Right cardiac atrium (tissue), 5 donors: ENCODE results near the gene GATAD1. TPM values are rescaled to one million over a fixed set of nuclear protein-coding genes. Genes with fewer than 3 reads are reported as not detected.
"Not testable (repeated sequence)": the region's sequence is repeated elsewhere in the genome, so short reads cannot be mapped to it uniquely, and the experiment has no call there.

Source experiments
- ATAC-seq, 2 donors: fragments of 200-7000 bp; cut with Tn5 transposase; one replicate each; pipeline versions ENCODE4 v1.8.0 to v1.9.1; 2020; ENCODE audit warnings: moderate library complexity in 2 of 2, mild to moderate bottlenecking in 1 of 2
- DNase-seq, 3 donors: peaks; one replicate each; pipeline ENCODE4 v3.0.0-alpha.2; 2020
- H3K27ac ChIP-seq: one replicate; pipeline ENCODE4 v1.5.1; 2013; ENCODE audit warnings: mild to moderate bottlenecking, low read length, control low read depth, moderate library complexity
- H3K27me3 ChIP-seq: one replicate; pipeline ENCODE4 v1.6.1; 2013; ENCODE audit not compliant: control insufficient read depth, insufficient read depth
- H3K4me1 ChIP-seq: one replicate; pipeline ENCODE4 v1.6.1; 2013; ENCODE audit warnings: low read length; ENCODE audit not compliant: control insufficient read depth, insufficient read depth
- H3K4me3 ChIP-seq: one replicate; pipeline ENCODE4 v1.5.1; 2013; ENCODE audit warnings: low read length, control low read depth
- H3K9me3 ChIP-seq: one replicate; pipeline ENCODE4 v1.6.1; 2013; ENCODE audit warnings: low read length; ENCODE audit not compliant: control insufficient read depth
- WGBS: extraction: QIAGEN DNeasy Blood & Tissue Kit; methylation state at CpG from one replicate; pipeline ENCODE4 v1.1.7; 2013; 5-methylcytosine and 5-hydroxymethylcytosine counted together
- intact Hi-C, 4 donors: fragments of 100-400 bp; cut with DNase I; formaldehyde crosslinking; loops; one replicate each; pipeline versions ENCODE4 v1.11.0 to v1.14.0; 2022 to 2023
- polyA plus RNA-seq: library from polyadenylated mRNA; stranded (reverse); fragments of 200-250 nt; gene quantifications from one replicate; pipeline ENCODE4 v1.2.3, GENCODE V29; 2013
- total RNA-seq, 4 donors: library from RNA; stranded (reverse); fragmentation: NEBNext Ultra II Directional; extraction: Animal tissue kit (Norgen Biotek cat#: 25700); gene quantifications; one replicate each; pipeline ENCODE4 v1.2.1, GENCODE V29; 2021
- donor health status: healthy with polysubstance abuse.
- donor health status: DM: no; HTN: yes; CAD: no.
- donor health status: DM: no; HTN: no; CAD: no.
- donor health status: DM: no; HTN: yes; CAD: no; lungs with severe emphysema.
- donor health status: DM: yes; HTN: yes; CAD: no.

The GATAD1 gene
- total and polyA plus RNA-seq, 5 donors: 15.5 to 21.5 (median 18.1) TPM

DNA sequence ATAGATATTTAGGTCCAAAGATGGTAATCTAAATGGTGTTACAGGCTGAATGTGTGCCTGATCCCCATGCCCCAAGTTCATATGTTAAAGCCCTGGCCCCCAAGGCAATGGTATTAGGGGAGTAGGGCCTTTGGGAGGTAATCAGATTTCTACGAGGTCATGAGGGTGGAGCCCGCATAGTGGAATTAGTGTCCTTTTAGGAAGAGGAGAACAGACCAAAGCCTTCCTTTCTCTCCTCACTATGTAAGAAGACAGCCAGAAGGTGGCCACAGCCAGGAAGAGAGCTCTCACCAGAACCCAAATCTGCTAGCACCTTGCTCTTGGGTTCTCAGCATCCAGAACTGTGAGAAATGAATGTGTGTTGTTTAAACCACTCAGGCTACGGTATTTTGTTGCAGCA is 15.3 kb downstream of the GATAD1 start:
- no peaks in the 10 kb centered on the region for H3K27me3 ChIP-seq
- no peaks in the 10 kb centered on the region for H3K9me3 ChIP-seq
- 92% methylated on average over 3 of the region's 3 CpGs for WGBS
- intact Hi-C loops: no loop called here
- ATAC-seq (no peak), DNase-seq (no peak)
- no peaks in the 10 kb centered on the region for H3K4me1 ChIP-seq
- H3K4me3 ChIP-seq: no peak overlapping the region
- no peak overlapping the region for H3K27ac ChIP-seq

DNA sequence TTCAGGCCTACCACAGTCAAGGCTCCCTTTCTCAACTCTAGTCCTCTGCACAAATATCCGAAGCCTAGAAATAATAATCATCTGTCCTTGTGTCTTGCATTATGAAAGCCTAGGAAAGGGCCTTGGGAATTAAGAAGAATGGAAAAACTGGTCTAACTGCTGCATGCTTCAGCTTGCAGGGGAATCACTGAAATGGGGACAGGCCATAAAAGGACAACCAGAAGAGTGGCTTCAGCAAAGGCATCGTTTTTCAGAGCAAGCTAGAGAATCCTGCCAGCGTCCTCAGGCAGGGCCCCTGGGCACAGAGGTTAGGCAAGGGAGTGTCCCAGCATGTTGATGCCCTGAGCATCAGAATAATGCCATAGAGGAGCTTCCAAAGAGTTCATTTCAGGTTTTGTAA is 17.2 kb downstream of the GATAD1 start:
- H3K27ac ChIP-seq: no peak overlapping the region
- H3K9me3 ChIP-seq: no peaks in the 10 kb centered on the region
- no peaks in the 10 kb centered on the region for H3K27me3 ChIP-seq
- ATAC-seq: no peak
- intact Hi-C loops: no loop called here
- DNase-seq: no peak
- WGBS: 81% methylated on average over 3 of the region's 3 CpGs
- H3K4me1 ChIP-seq: no peaks in the 10 kb centered on the region
- H3K4me3 ChIP-seq: no peak overlapping the region

DNA sequence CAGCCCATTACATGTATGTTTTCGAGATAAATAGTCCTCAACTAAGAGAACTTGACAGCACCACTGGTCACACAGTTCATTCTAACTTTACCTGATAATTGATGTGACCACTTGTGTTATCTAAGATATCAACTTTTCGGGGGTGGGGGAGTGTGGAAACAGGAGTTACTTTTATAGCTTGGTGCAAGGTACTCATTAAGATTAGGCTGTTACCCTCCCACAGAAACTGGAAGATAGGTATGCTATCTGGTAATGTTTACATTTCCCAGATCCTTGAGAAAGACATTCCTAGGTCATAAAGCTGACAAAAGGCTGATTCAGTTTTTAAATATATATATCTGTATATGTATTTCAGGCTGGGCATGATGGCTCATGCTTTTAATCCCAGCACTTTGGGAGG is 19.4 kb downstream of the GATAD1 start:
- ATAC-seq (no peak), DNase-seq (no peak)
- H3K9me3 ChIP-seq: no peaks in the 10 kb centered on the region
- H3K4me3 ChIP-seq: no peak overlapping the region
- WGBS: 85% methylated on average over 2 of the region's 2 CpGs
- no peaks in the 10 kb centered on the region for H3K4me1 ChIP-seq
- H3K27me3 ChIP-seq: no peaks in the 10 kb centered on the region
- no peak overlapping the region for H3K27ac ChIP-seq
- intact Hi-C loops: no loop called here

DNA sequence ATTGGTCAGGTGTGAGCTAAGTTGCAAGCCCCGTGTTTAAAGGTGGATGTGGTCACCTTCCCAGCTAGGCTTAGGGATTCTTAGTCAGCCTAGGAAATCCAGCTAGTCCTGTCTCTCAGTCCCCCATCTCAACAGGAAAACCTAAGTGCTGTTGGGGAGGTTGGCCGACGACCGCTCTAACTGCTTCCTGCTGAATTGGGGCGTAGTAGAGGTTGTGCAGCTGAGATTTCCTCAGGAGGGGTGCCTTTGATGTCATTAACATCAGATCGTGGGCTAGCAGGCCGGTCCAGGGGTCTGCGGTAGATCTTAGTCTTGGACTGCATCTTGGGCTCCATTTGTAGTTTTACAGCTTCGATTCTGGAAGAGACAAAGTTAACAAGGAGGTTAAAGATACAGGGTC is 21.3 kb downstream of the GATAD1 start:
- H3K27me3 ChIP-seq, H3K27ac ChIP-seq, H3K4me3 ChIP-seq, ATAC-seq, H3K4me1 ChIP-seq, DNase-seq, H3K9me3 ChIP-seq, intact Hi-C loops: not testable (repeated sequence)
- WGBS: 96% methylated on average over 9 of the region's 9 CpGs

DNA sequence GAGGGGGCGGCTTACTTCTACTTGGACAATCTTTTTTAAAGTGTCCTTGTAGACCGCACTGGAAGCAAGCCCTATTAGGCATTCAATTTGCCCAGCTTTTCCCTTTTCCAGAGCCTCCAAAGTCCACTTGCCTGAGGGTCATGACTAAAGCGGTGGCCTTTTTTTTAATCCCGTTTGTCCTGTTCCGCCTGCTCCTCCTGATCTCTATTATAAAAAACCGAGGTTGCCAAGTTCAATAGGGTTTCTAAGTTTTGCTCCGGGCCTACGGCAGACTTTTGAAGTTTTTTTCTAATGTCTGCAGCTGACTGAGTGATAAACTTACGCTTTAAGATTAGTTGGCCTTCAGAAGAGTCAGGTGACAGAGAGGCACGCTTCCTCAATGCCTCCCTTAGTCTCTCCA is 26.7 kb downstream of the GATAD1 start:
- H3K9me3 ChIP-seq, intact Hi-C loops: not testable (repeated sequence)
- WGBS: 89% methylated on average over 10 of the region's 10 CpGs

DNA sequence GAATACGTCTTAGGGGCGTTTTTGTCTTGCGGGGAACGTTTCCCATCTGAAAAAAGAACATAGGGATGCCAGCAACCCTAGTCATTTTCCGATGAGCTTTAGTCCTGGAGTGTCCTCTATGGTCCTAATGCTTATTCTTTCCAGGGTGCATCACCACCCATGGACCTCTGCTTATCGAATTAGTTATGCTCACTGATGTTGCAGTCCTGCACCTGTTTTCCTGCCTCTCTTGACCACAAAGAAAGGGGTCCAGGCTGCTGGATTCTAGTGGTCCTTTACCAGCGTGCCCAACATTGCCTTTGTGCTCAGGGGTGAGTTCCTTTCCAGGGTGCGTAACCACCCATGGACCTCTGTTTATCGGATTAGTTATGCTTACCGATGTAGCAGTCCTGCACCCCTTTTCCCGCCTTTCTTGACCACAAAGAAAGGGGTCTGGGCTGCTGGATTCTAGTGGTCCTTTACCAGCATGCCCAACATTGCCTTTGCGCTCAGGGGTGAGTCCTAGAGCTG is 28.0 kb downstream of the GATAD1 start:
- ATAC-seq: not testable (repeated sequence)
- WGBS: 88% methylated on average over 12 of the region's 12 CpGs

More for the DNA sequence above, 26.7 kb downstream of the GATAD1 start:
- not testable (repeated sequence) for H3K27ac ChIP-seq, H3K4me3 ChIP-seq, H3K27me3 ChIP-seq, H3K4me1 ChIP-seq, ATAC-seq, DNase-seq

DNA sequence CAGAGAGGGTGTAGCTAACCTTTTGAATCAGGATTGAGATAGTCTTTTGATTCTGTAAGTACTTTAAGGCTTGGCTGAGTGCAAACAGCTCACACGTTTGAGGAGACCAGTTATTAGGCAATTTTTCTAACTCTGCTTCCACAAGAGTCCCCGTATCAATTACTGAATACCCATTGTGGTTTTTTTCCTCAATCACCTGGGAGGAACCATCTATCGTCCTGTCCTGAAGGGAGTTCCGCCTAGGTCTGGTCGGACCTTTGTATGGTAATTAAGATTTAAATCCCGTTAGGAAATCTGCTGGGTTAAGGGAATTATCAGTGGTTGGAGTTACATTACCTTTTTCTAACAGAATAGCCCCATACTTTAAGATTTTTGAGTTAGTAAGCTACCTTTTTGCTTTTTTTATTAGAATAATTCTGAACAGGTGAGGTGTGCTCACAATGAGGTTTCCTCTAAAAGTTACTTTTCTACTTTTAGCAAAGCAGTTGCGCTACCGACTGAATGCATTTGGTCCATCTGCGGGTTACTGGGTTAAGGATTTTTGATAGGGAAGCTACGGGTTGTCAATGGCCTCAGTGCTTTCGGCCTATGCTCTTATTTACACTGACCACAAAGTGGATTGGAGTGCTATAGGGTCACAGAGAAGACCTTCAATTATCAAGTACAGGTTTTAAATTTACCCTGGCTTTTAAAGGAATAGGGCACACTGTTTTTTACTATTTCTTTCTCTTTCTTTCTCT is 28.7 kb downstream of the GATAD1 start:
- H3K9me3 ChIP-seq, ATAC-seq, H3K4me1 ChIP-seq: not testable (repeated sequence)

More for the DNA sequence above, 28.0 kb downstream of the GATAD1 start:
- H3K27me3 ChIP-seq, H3K27ac ChIP-seq, H3K4me3 ChIP-seq, intact Hi-C loops, H3K9me3 ChIP-seq, H3K4me1 ChIP-seq, DNase-seq: not testable (repeated sequence)

DNA sequence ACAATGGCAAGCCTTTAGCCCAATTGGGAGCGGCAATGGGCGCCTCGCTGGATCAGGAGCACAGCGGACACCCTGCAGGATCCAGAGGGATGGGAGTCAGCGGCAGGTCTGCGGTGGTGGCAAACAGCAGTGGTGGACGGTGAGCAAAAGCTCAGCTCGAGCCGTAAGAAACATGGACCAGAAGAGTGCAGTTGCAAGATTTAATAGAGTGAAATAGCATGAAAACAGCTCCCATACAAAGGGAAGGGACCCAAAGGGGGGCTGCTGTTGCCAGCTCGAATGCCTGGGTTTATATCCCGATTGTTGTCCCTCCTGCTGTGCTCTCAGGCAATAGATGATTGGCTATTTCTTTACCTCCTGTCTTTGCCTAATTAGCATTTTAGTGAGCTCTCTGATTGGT is 30.4 kb downstream of the GATAD1 start, which contains the start of gene ERVW-1:
ERVW-1 (minus strand) TSS at position 266 of the 400 bp plus-strand sequence. CDS start 7,565 bp downstream, outside the sequence.
- H3K4me3 ChIP-seq, H3K4me1 ChIP-seq, intact Hi-C loops, H3K27me3 ChIP-seq, H3K27ac ChIP-seq, ATAC-seq, DNase-seq, H3K9me3 ChIP-seq: not testable (repeated sequence)
- 94% methylated on average over 11 of the region's 11 CpGs for WGBS

More for the DNA sequence above, 28.7 kb downstream of the GATAD1 start:
- DNase-seq, H3K27ac ChIP-seq, intact Hi-C loops, H3K4me3 ChIP-seq, H3K27me3 ChIP-seq: not testable (repeated sequence)
- WGBS: 91% methylated on average over 11 of the region's 11 CpGs

DNA sequence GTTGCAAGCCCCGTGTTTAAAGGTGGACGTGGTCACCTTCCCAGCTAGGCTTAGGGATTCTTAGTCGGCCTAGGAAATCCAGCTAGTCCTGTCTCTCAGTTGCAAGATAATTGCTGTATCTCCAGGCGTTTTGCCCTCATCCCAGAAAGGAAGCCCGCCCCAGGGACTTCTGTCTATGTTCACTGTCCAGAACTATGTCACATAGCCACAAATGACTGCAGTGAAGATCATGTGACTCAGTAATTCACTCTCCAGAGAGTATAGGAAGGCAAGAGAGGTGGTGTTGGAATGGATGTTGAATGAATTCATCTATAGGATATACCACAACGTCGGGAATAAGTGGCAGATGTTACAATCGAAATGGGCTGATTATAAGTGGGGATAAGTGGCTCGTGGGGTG is 30.8 kb downstream of the GATAD1 start:
- no peaks in the 10 kb centered on the region for H3K27me3 ChIP-seq
- no peak overlapping the region for H3K4me3 ChIP-seq
- 88% methylated on average over 9 of the region's 9 CpGs for WGBS
- intact Hi-C loops: no loop called here
- no peak for DNase-seq
- no peak for ATAC-seq
- H3K4me1 ChIP-seq: no peaks in the 10 kb centered on the region
- no peak overlapping the region for H3K27ac ChIP-seq
- H3K9me3 ChIP-seq: no peaks in the 10 kb centered on the region

DNA sequence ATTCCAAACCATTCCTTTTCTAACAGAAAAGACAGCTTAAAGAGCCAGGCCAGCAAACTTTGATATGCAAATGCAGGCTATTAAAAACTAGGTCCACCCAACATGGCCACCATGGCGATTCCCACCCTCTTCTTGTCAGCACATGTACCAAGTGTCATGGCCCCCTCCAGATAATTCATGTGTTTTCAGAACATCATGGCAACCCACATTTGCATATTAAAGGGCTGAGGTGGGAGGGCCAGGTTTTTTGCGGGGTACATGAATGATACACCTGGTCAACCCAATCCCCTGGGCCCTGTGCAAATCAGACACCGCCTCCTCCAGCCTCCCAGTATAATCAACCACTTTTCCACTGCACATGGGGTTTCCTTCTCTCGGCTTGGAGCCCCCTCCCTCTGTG is 31.4 kb downstream of the GATAD1 start:
- H3K27me3 ChIP-seq: no peaks in the 10 kb centered on the region
- DNase-seq: no peak
- intact Hi-C loops: no loop called here
- H3K9me3 ChIP-seq: no peaks in the 10 kb centered on the region
- 95% methylated on average over 4 of the region's 4 CpGs for WGBS
- H3K4me1 ChIP-seq: no peaks in the 10 kb centered on the region
- ATAC-seq: no peak
- H3K27ac ChIP-seq: no peak overlapping the region
- H3K4me3 ChIP-seq: no peak overlapping the region

DNA sequence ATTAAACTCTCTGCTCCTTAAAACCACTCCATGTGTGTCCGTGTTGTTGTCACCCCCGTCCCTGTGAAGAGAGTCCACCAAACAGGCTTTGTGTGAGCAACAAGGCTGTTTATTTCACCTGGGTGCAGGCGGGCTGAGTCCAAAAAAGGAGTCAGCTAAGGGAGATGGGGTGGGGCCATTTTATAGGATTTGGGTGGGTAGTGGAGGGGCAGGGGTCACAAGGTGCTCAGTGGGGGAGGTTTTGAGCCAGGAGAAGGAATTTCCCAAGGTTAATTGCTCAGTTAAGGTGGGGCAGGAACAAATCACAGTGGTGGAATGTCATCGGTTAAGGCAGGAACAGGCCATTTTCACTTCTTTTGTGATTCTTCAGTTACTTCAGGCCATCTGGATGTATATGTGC is 31.9 kb downstream of the GATAD1 start:
- H3K9me3 ChIP-seq, DNase-seq, intact Hi-C loops, H3K27ac ChIP-seq, H3K4me1 ChIP-seq, ATAC-seq, H3K27me3 ChIP-seq, H3K4me3 ChIP-seq: not testable (repeated sequence)
- WGBS: 95% methylated on average over 4 of the region's 4 CpGs
